Measurements from ENCODE around the gene OR6M1. TPM values are rescaled to one million over a fixed set of nuclear protein-coding genes. Genes with fewer than 3 reads are reported as not detected.

The OR6M1 gene
- total and polyA plus RNA-seq, 2 of the 13 experiments (the other 11 are each of a cell fraction or from before 2014, with no cell fraction given) = not detected

GRCh38 chr11:123797114-123797513 lies 9.0 kb downstream of the OR6M1 start (continued):
- TF ChIP-seq HINFP (CRISPR knock-in tag; IDR thresholded peaks at IDR 0.05; ENCODE audit: low read depth) (no peak), TFDP1 (CRISPR knock-in tag; IDR thresholded peaks at IDR 0.05; ENCODE audit: borderline replicate concordance) (no peak), RARA (CRISPR knock-in tag; IDR thresholded peaks at IDR 0.05) (no peak), MNT (IDR thresholded peaks at IDR 0.05) (no peak), ZNF784 (CRISPR knock-in tag; IDR thresholded peaks at IDR 0.05; ENCODE audit: borderline replicate concordance) (no peak), FIP1L1 (IDR thresholded peaks at IDR 0.05; ENCODE audit: borderline replicate concordance, insufficient read depth, low read depth, low read length) (no peak), ZNF530 (CRISPR knock-in tag; IDR thresholded peaks at IDR 0.05; ENCODE audit: low read depth) (no peak), ZNF646 (CRISPR knock-in tag; IDR thresholded peaks at IDR 0.05) (no peak), ZNF468 (CRISPR knock-in tag; IDR thresholded peaks at IDR 0.05) (no peak)

All from HepG2 (cell line).